Smooth muscle cell (in vitro differentiated cells): ENCODE measurements around the gene OR2Y1. TPM values are rescaled to one million over a fixed set of nuclear protein-coding genes. Genes with fewer than 3 reads are reported as not detected.

ENCODE experiments used
- DNase-seq: peaks from one replicate; lab custom pipeline; 2025; ENCODE audit not compliant: unreplicated experiment; lab: John Stamatoyannopoulos, UW
- H2AFZ ChIP-seq: fragments of 200-600 bp; sonication (generic); 2 replicates; pipeline ENCODE4 v1.6.0; 2016; ENCODE audit warnings: antibody characterized with exemption, low read depth, mild to moderate bottlenecking
- H3F3A ChIP-seq: fragments of 200-600 bp; sonication (generic); 2 replicates; pipeline ENCODE4 v1.6.0; 2017; ENCODE audit warnings: antibody characterized with exemption, low read depth
- H3K27ac ChIP-seq: fragments of 200-600 bp; sonication (generic); 2 replicates; pipeline ENCODE4 v1.5.1; 2016; ENCODE audit warnings: low read depth, mild to moderate bottlenecking
- H3K27me3 ChIP-seq: fragments of 200-600 bp; sonication (generic); 2 replicates; pipeline ENCODE4 v1.6.1; 2016; ENCODE audit warnings: low read depth, mild to moderate bottlenecking
- H3K36me3 ChIP-seq: fragments of 200-600 bp; sonication (generic); 2 replicates; pipeline ENCODE4 v1.5.1; 2016; ENCODE audit warnings: low read depth
- H3K4me1 ChIP-seq: fragments of 200-600 bp; sonication (generic); 2 replicates; pipeline ENCODE4 v1.5.1; 2016; ENCODE audit warnings: low read depth
- H3K4me2 ChIP-seq: fragments of 200-600 bp; sonication (generic); 2 replicates; pipeline ENCODE4 v1.6.0; 2016; ENCODE audit warnings: mild to moderate bottlenecking
- H3K4me3 ChIP-seq: fragments of 200-600 bp; sonication (generic); 2 replicates; pipeline ENCODE4 v1.5.1; 2016; ENCODE audit warnings: mild to moderate bottlenecking
- H3K79me2 ChIP-seq: fragments of 200-600 bp; sonication (generic); 2 replicates; pipeline ENCODE4 v1.6.0; 2016; ENCODE audit warnings: low read depth, mild to moderate bottlenecking
- H3K9ac ChIP-seq: fragments of 200-600 bp; sonication (generic); 2 replicates; pipeline ENCODE4 v1.6.0; 2016; ENCODE audit warnings: low read depth
- H3K9me3 ChIP-seq: fragments of 200-600 bp; sonication (generic); replicated peaks from 2 replicates; pipeline ENCODE4 v1.5.1; 2016; ENCODE audit warnings: low read depth
- H4K20me1 ChIP-seq: fragments of 200-600 bp; sonication (generic); 2 replicates; pipeline ENCODE4 v1.6.0; 2016; ENCODE audit warnings: low read depth
- CTCF ChIP-seq: fragments of 200-600 bp; sonication (generic); IDR thresholded peaks from 2 replicates; pipeline ENCODE4 v1.5.1; 2017; ENCODE audit warnings: borderline replicate concordance, mild to moderate bottlenecking, antibody characterized with exemption; ENCODE audit not compliant: insufficient read depth, poor library complexity, severe bottlenecking
- WGBS: methylation state at CpG from one replicate; pipeline ENCODE4 v1.1.7; 2016; ENCODE audit warnings: low lambda C conversion rate; 5-methylcytosine and 5-hydroxymethylcytosine counted together
- polyA plus RNA-seq: library from polyadenylated mRNA; unstranded; fragments of >200 nt; fragmentation: Nextera tagmentation; extraction: Ambion mirVana; gene quantifications from 2 replicates; pipeline ENCODE4 v1.2.1, GENCODE V29; 2016
- total RNA-seq: library from RNA; depleted of rRNA; stranded (reverse); fragments of >200 nt; gene quantifications from 2 replicates; pipeline ENCODE4 v1.2.3, GENCODE V29; 2014

Gene OR2Y1
- total and polyA plus RNA-seq, 2 experiments from 2014 or later = not detected

GRCh38 chr5:180771839-180772238 lies 32.0 kb upstream of the OR2Y1 start:
- Histone ChIP-seq H3K79me2 (no peaks in the 10 kb centered on the region), H4K20me1 (no peaks in the 10 kb centered on the region), H3K27ac (no peak overlapping the region), H3K9me3 (peaks cover 14% of the 10 kb centered on the region), H3K27me3 (no peaks in the 10 kb centered on the region), H3K9ac (no peak overlapping the region), H3K36me3 (no peaks in the 10 kb centered on the region), H3K4me1 (no peaks in the 10 kb centered on the region), H3K4me2 (no peak overlapping the region), H2AFZ (no peak overlapping the region), H3F3A (no peaks in the 10 kb centered on the region), H3K4me3 (no peak overlapping the region)
- no peak for DNase-seq
- TF ChIP-seq CTCF = no peak

- Histone ChIP-seq H4K20me1 (no peaks in the 10 kb centered on the region), H3K27ac (no peak overlapping the region), H3K79me2 (no peaks in the 10 kb centered on the region), H3K9me3 (peaks cover 14% of the 10 kb centered on the region), H3K4me3 (no peak overlapping the region), H3K4me2 (no peak overlapping the region), H3K36me3 (no peaks in the 10 kb centered on the region), H2AFZ (no peak overlapping the region), H3K9ac (no peak overlapping the region), H3K27me3 (no peaks in the 10 kb centered on the region), H3K4me1 (no peaks in the 10 kb centered on the region), H3F3A (no peaks in the 10 kb centered on the region)
- DNase-seq = no peak
- WGBS = 64% methylated on average over 3 of the region's 3 CpGs
- no peak for TF ChIP-seq CTCF
These were observed 30.0 kb upstream of the OR2Y1 start for GRCh38 chr5:180769821-180770220.

- Histone ChIP-seq H4K20me1 (no peaks in the 10 kb centered on the region), H3K4me2 (no peak overlapping the region), H3K4me1 (no peaks in the 10 kb centered on the region), H2AFZ (no peak overlapping the region), H3K27me3 (no peaks in the 10 kb centered on the region), H3K4me3 (no peak overlapping the region), H3K36me3 (no peaks in the 10 kb centered on the region), H3K79me2 (no peaks in the 10 kb centered on the region), H3K27ac (no peak overlapping the region), H3K9me3 (peaks cover 6% of the 10 kb centered on the region), H3F3A (no peaks in the 10 kb centered on the region), H3K9ac (no peak overlapping the region)
- TF ChIP-seq CTCF = no peak
- WGBS = 48% methylated on average over 2 of the region's 2 CpGs
- no peak for DNase-seq
These were observed 15.7 kb upstream of the OR2Y1 start for GRCh38 chr5:180755601-180756000.

GRCh38 chr5:180744253-180744652 lies 4.4 kb upstream of the OR2Y1 start:
- Histone ChIP-seq H3K27ac (no peak overlapping the region), H3K9ac (no peak overlapping the region), H3K27me3 (peaks cover 26% of the 10 kb centered on the region), H3K4me3 (no peak overlapping the region), H3K4me1 (no peaks in the 10 kb centered on the region), H3K79me2 (no peaks in the 10 kb centered on the region), H3F3A (no peaks in the 10 kb centered on the region), H4K20me1 (no peaks in the 10 kb centered on the region), H2AFZ (no peak overlapping the region), H3K36me3 (no peaks in the 10 kb centered on the region), H3K4me2 (no peak overlapping the region), H3K9me3 (no peaks in the 10 kb centered on the region)
- DNase-seq = no peak
- no peak for TF ChIP-seq CTCF
- 90% methylated on average over 5 of the region's 5 CpGs for WGBS
